Parathyroid adenoma (tissue), 2 donors: ENCODE measurements around the gene SMCO1.

Experiments
- H2AFZ ChIP-seq: fragments of 300-600 bp; sonication (generic); one replicate; pipeline ENCODE4 v1.7.0; 2017; ENCODE audit warnings: antibody characterized with exemption, mild to moderate bottlenecking
- H3K27ac ChIP-seq: fragments of 300-600 bp; sonication (generic); one replicate; pipeline ENCODE4 v1.7.0; 2017
- H3K27me3 ChIP-seq: fragments of 300-600 bp; sonication (generic); one replicate; pipeline ENCODE4 v1.7.0; 2017; ENCODE audit warnings: low read length; ENCODE audit not compliant: control insufficient read depth, insufficient read depth
- H3K36me3 ChIP-seq: fragments of 300-600 bp; sonication (generic); one replicate; pipeline ENCODE4 v1.7.0; 2017; ENCODE audit warnings: low read length; ENCODE audit not compliant: control insufficient read depth, insufficient read depth
- H3K4me1 ChIP-seq: fragments of 300-600 bp; sonication (generic); one replicate; pipeline ENCODE4 v1.7.0; 2017; ENCODE audit warnings: control low read depth
- H3K4me2 ChIP-seq: fragments of 300-600 bp; sonication (generic); one replicate; pipeline ENCODE4 v1.7.0; 2017; ENCODE audit warnings: low read length
- H3K4me3 ChIP-seq: fragments of 300-600 bp; sonication (generic); one replicate; pipeline ENCODE4 v1.7.0; 2017; ENCODE audit warnings: low read depth, low read length
- H3K79me2 ChIP-seq: fragments of 300-600 bp; sonication (generic); one replicate; pipeline ENCODE4 v1.7.0; 2017; ENCODE audit warnings: control low read depth
- H3K9ac ChIP-seq: fragments of 300-600 bp; sonication (generic); one replicate; pipeline ENCODE4 v1.7.0; 2017; ENCODE audit warnings: mild to moderate bottlenecking
- H3K9me3 ChIP-seq: fragments of 300-600 bp; sonication (generic); one replicate; pipeline ENCODE4 v1.7.0; 2017; ENCODE audit warnings: low read length; ENCODE audit not compliant: control insufficient read depth
- TF ChIP-seq, protein P1 (sequence below): fragments of 300-600 bp; sonication (generic); IDR thresholded peaks from one replicate; pipeline ENCODE4 v1.7.0; 2017; ENCODE audit warnings: antibody characterized with exemption, mild to moderate bottlenecking
- donor health status: primary hyperparathyroidism.

The SMCO1 gene, protein sequence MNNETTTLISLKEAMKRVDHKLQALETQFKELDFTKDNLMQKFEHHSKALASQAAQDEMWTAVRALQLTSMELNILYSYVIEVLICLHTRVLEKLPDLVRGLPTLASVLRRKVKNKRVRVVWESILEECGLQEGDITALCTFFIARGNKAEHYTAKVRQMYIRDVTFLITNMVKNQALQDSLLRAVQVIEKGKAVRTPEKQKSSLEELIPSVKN

DNA sequence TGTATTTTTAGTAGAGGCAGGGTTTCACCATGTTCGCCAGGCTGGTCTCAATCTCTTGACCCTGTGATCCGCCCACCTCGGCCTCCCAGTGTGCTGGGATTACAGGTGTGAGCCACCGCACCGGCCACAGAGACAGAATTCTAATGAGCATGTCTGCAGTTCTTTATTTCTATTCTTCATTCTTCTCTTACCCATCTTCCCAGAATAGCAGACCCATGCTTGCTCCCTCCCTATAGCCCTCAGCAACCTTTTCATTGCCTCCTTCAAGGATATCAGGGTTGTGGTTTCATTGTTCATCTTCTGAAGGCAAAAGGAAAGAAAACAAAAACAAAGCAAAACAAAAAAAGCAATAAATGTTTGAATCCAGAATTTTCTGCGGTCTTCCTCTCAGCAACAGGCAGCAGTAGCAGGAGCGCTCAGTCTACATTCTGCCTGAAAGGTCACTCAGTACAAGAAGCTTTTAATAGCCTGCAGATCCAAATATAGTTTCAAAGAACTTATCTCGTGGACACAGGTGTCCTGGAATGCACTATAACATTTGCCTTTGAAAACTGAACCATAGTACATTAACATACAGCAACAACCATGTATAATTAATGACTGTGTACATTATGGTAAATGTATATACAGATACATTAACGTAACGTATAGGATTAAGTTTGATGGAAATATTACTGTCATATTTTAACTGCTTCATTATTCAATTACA, at the start of gene SMCO1:
SMCO1 (minus strand) TSS at position 434 of the 709 bp plus-strand sequence; CDS start at position 297, 137 bp downstream.
- Histone ChIP-seq H3K4me1 (no peaks in the 10 kb centered on the region), H3K36me3 (no peaks in the 10 kb centered on the region), H3K9ac (no peak within 1 kb of the TSS), H3K27me3 (no peaks in the 10 kb centered on the region), H3K4me3 (no peak within 1 kb of the TSS), H3K27ac (no peak within 1 kb of the TSS), H3K79me2 (no peaks in the 10 kb centered on the region), H3K9me3 (no peaks in the 10 kb centered on the region), H3K4me2 (no peak within 1 kb of the TSS), H2AFZ (no peak within 1 kb of the TSS)
- TF ChIP-seq, protein P1, sequence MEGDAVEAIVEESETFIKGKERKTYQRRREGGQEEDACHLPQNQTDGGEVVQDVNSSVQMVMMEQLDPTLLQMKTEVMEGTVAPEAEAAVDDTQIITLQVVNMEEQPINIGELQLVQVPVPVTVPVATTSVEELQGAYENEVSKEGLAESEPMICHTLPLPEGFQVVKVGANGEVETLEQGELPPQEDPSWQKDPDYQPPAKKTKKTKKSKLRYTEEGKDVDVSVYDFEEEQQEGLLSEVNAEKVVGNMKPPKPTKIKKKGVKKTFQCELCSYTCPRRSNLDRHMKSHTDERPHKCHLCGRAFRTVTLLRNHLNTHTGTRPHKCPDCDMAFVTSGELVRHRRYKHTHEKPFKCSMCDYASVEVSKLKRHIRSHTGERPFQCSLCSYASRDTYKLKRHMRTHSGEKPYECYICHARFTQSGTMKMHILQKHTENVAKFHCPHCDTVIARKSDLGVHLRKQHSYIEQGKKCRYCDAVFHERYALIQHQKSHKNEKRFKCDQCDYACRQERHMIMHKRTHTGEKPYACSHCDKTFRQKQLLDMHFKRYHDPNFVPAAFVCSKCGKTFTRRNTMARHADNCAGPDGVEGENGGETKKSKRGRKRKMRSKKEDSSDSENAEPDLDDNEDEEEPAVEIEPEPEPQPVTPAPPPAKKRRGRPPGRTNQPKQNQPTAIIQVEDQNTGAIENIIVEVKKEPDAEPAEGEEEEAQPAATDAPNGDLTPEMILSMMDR = no peak

DNA sequence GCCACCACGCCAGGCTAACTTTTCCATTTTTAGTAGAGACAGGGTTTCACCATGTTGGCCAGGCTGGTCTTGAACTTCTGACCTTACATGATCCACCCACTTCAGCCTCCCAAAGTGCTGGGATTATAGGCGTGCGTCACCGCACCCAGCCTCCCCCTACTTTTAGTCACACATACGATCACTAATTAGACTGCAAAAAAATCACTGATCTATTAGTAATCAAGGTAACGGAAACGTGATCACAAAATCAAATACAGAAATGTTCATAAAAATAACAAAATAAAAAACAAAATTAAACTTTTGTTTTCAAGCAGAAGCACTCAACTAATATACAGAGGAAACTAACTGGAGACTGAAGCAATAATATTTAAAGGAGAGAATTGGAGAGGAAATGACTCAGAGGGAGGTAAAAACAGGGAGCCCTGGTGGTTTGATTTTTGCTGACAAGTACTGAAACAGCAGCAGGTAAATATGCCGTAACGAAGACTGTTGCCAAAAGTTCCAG, 48.6 kb upstream of the SMCO1 start:
- H3K4me1 ChIP-seq = peaks cover 10% of the 10 kb centered on the region

DNA sequence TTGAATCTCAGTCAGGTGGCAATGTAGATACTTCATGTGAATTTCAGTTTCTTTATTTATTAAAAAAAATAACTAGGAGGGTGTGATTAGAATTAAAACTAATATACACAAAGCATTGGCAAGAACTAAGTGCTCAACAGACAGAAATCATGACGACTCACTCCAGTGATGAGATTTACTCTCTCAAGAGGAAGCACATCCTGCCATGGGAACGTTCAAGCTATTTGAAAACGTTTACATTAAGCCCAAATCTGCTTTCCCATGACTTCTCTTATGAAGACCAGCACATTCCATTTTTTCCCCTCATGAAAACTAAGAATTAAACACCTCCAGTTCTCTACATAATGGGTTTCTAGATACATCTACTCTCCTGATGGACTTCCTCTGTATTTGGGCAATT, 44.7 kb upstream of the SMCO1 start:
- no peaks in the 10 kb centered on the region for H3K27me3 ChIP-seq
- H3K9me3 ChIP-seq = no peaks in the 10 kb centered on the region
- no peak overlapping the region for H2AFZ ChIP-seq
- peaks cover 6% of the 10 kb centered on the region for H3K4me1 ChIP-seq
- peaks cover 3% of the 10 kb centered on the region for H3K79me2 ChIP-seq
- TF ChIP-seq, protein P1 = no peak
- no peak overlapping the region for H3K4me2 ChIP-seq
- no peak overlapping the region for H3K4me3 ChIP-seq
- H3K27ac ChIP-seq = no peak overlapping the region
- no peaks in the 10 kb centered on the region for H3K36me3 ChIP-seq
- no peak overlapping the region for H3K9ac ChIP-seq

More for the DNA sequence above, 48.6 kb upstream of the SMCO1 start:
- Histone ChIP-seq H3K9ac (no peak overlapping the region), H3K4me3 (peak overlapping the region; percentile 12), H3K36me3 (no peaks in the 10 kb centered on the region), H3K27me3 (no peaks in the 10 kb centered on the region), H3K9me3 (no peaks in the 10 kb centered on the region), H2AFZ (no peak overlapping the region), H3K4me2 (peak overlapping the region; percentile 32), H3K27ac (no peak overlapping the region), H3K79me2 (peaks cover 14% of the 10 kb centered on the region)
- TF ChIP-seq, protein P1 = no peak

DNA sequence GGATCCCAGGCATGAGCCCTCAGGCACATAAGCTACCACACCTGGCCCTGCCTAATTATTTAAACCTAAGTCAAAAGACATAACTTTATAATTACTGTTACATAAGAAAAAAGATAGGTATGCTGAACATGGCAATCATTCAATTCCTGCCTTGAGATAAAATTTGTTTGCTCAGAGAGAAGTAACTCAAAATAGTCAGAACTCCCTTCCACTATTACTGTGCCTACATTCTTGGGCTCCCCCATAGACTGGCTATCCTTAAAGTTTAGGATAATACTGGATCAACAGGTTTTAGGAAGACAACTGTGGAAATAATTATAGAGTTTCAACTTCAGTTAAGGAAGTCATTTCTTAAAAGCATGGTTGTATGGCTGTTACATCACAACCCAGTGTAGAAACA, 43.3 kb upstream of the SMCO1 start:
- H2AFZ ChIP-seq = no peak overlapping the region

More for the DNA sequence above, 43.3 kb upstream of the SMCO1 start:
- TF ChIP-seq, protein P1 = no peak
- Histone ChIP-seq H3K4me3 (no peak overlapping the region), H3K4me1 (peaks cover 1% of the 10 kb centered on the region), H3K36me3 (no peaks in the 10 kb centered on the region), H3K79me2 (peaks cover 3% of the 10 kb centered on the region), H3K9me3 (no peaks in the 10 kb centered on the region), H3K27me3 (no peaks in the 10 kb centered on the region), H3K9ac (no peak overlapping the region), H3K27ac (no peak overlapping the region), H3K4me2 (no peak overlapping the region)
